H9 (cell line): Measurements from ENCODE around the gene DHH. TPM values are rescaled to one million over a fixed set of nuclear protein-coding genes. Genes with fewer than 3 reads are reported as not detected.

Experiments
- DNase-seq: peaks from one replicate; pipeline ENCODE4 v3.0.0-alpha.2; 2017
- H2AFZ ChIP-seq: one replicate; pipeline ENCODE4 v1.6.1; 2013; ENCODE audit warnings: mild to moderate bottlenecking, low read length, control low read depth, moderate library complexity
- H2AK5ac ChIP-seq: 2 replicates; pipeline ENCODE4 v1.6.1; 2013; ENCODE audit warnings: low read length, control low read depth, mixed read lengths; ENCODE audit not compliant: insufficient read length
- H2BK120ac ChIP-seq: one replicate; pipeline ENCODE4 v1.6.1; 2013; ENCODE audit warnings: low read depth, mild to moderate bottlenecking, low read length, control low read depth, inconsistent platforms; ENCODE audit not compliant: poor library complexity, severe bottlenecking
- H2BK12ac ChIP-seq: 2 replicates; pipeline ENCODE4 v1.6.1; 2013; ENCODE audit warnings: low read length, control low read depth, mixed read lengths, low read depth; ENCODE audit not compliant: insufficient read length
- H2BK15ac ChIP-seq: 2 replicates; pipeline ENCODE4 v1.6.1; 2013; ENCODE audit warnings: low read depth, low read length, control low read depth
- H2BK20ac ChIP-seq: one replicate; pipeline ENCODE4 v1.6.1; 2013; ENCODE audit warnings: low read depth, mild to moderate bottlenecking, low read length, control low read depth, inconsistent platforms; ENCODE audit not compliant: poor library complexity, severe bottlenecking
- H2BK5ac ChIP-seq: 2 replicates; pipeline ENCODE4 v1.6.1; 2013; ENCODE audit warnings: low read length, control low read depth, mixed read lengths; ENCODE audit not compliant: insufficient read length
- H3K14ac ChIP-seq: 2 replicates; pipeline ENCODE4 v1.6.1; 2013; ENCODE audit warnings: low read length, control low read depth; ENCODE audit not compliant: insufficient read depth
- H3K18ac ChIP-seq: 2 replicates; pipeline ENCODE4 v1.6.1; 2013; ENCODE audit warnings: low read depth, mild to moderate bottlenecking, mixed read lengths, low read length, control low read depth; ENCODE audit not compliant: insufficient read length
- H3K23ac ChIP-seq: 2 replicates; pipeline ENCODE4 v1.6.1; 2013; ENCODE audit warnings: low read length, control low read depth, mixed read lengths, low read depth; ENCODE audit not compliant: insufficient read length
- H3K23me2 ChIP-seq: 2 replicates; pipeline ENCODE4 v1.6.1; 2013; ENCODE audit warnings: low read depth, mild to moderate bottlenecking, mixed read lengths, low read length, control low read depth; ENCODE audit not compliant: insufficient read length, poor library complexity, severe bottlenecking
- H3K27ac ChIP-seq: 2 replicates; pipeline ENCODE4 v1.5.1; 2013; ENCODE audit warnings: low read length, control low read depth, mixed read lengths, low read depth; ENCODE audit not compliant: insufficient read length
- H3K27me3 ChIP-seq: 2 replicates; pipeline ENCODE4 v1.6.1; 2013; ENCODE audit warnings: low read length, control low read depth, inconsistent platforms; ENCODE audit not compliant: insufficient read depth
- H3K4ac ChIP-seq: 2 replicates; pipeline ENCODE4 v1.6.1; 2013; ENCODE audit warnings: low read depth, mild to moderate bottlenecking, control low read depth, inconsistent platforms, low read length, moderate library complexity
- H3K4me1 ChIP-seq: 2 replicates; pipeline ENCODE4 v1.6.1; 2013; ENCODE audit warnings: low read length, control low read depth, inconsistent platforms; ENCODE audit not compliant: insufficient read depth
- H3K4me2 ChIP-seq: 2 replicates; pipeline ENCODE4 v1.6.1; 2013; ENCODE audit warnings: low read length, control low read depth, mixed read lengths; ENCODE audit not compliant: insufficient read length, insufficient read depth
- H3K56ac ChIP-seq: 2 replicates; pipeline ENCODE4 v1.6.1; 2013; ENCODE audit warnings: low read depth, mild to moderate bottlenecking, mixed read lengths, low read length, control low read depth; ENCODE audit not compliant: insufficient read length
- H3K79me1 ChIP-seq: 2 replicates; pipeline ENCODE4 v1.6.1; 2013; ENCODE audit warnings: low read depth, mild to moderate bottlenecking, moderate library complexity, low read length, control low read depth, inconsistent platforms; ENCODE audit not compliant: insufficient read depth, poor library complexity, severe bottlenecking
- H3K79me2 ChIP-seq: 2 replicates; pipeline ENCODE4 v1.6.1; 2013; ENCODE audit warnings: low read length, control low read depth, inconsistent platforms; ENCODE audit not compliant: insufficient read depth
- H3K9ac ChIP-seq: 2 replicates; pipeline ENCODE4 v1.6.1; 2013; ENCODE audit warnings: low read length, control low read depth, mixed read lengths; ENCODE audit not compliant: insufficient read length; ENCODE audit errors: extremely low read depth
- H3K9me3 ChIP-seq: one replicate; pipeline ENCODE4 v1.6.1; 2013; ENCODE audit warnings: low read depth, low read length, inconsistent platforms; ENCODE audit not compliant: control insufficient read depth
- H3T11ph ChIP-seq: one replicate; pipeline ENCODE4 v1.6.1; 2013; ENCODE audit warnings: mild to moderate bottlenecking, low read length, control low read depth, inconsistent platforms
- H4K20me1 ChIP-seq: one replicate; pipeline ENCODE4 v1.6.1; 2013; ENCODE audit not compliant: control insufficient read depth, insufficient read length, insufficient read depth
- H4K5ac ChIP-seq: 2 replicates; pipeline ENCODE4 v1.6.1; 2013; ENCODE audit warnings: low read depth, mild to moderate bottlenecking, mixed read lengths, low read length, control low read depth; ENCODE audit not compliant: insufficient read length
- H4K8ac ChIP-seq: replicated peaks from 2 replicates; pipeline ENCODE4 v1.6.1; 2013; ENCODE audit warnings: low read length, control low read depth, mixed read lengths, low read depth; ENCODE audit not compliant: insufficient read length
- H4K91ac ChIP-seq: 2 replicates; pipeline ENCODE4 v1.6.1; 2013; ENCODE audit warnings: low read depth, mild to moderate bottlenecking, moderate library complexity, mixed read lengths, low read length, control low read depth; ENCODE audit not compliant: insufficient read length
- H3K27ac Mint-ChIP-seq, 3 experiments: 2 replicates in 2 of 3; 3 replicates in 1 of 3; pipeline ENCODE4 v1.8.0; 2020 to 2021; ENCODE audit warnings: mixed read lengths in 3 of 3, mild to moderate bottlenecking in 1 of 3, moderate library complexity in 1 of 3
- H3K27me3 Mint-ChIP-seq: 2 replicates; pipeline ENCODE4 v1.8.0; 2021; ENCODE audit warnings: low read depth, mild to moderate bottlenecking, moderate library complexity, mixed read lengths
- H3K36me3 Mint-ChIP-seq, 3 experiments: 2 replicates in 2 of 3; 3 replicates in 1 of 3; pipeline ENCODE4 v1.8.0; 2020 to 2021; ENCODE audit warnings: low read depth in 3 of 3, mixed read lengths in 3 of 3; ENCODE audit not compliant: insufficient read depth in 1 of 3
- H3K4me1 Mint-ChIP-seq, 2 experiments: 2 replicates each; pipeline ENCODE4 v1.8.0; 2020; ENCODE audit warnings: mixed read lengths in 2 of 2
- H3K4me3 Mint-ChIP-seq, 2 experiments: 2 replicates in 1 of 2; 3 replicates in 1 of 2; pipeline ENCODE4 v1.8.0; 2020 to 2021; ENCODE audit warnings: mild to moderate bottlenecking in 2 of 2, mixed read lengths in 2 of 2, moderate library complexity in 1 of 2
- H3K9me3 Mint-ChIP-seq, 2 experiments: 2 replicates in 1 of 2; 3 replicates in 1 of 2; pipeline ENCODE4 v1.8.0; 2020; ENCODE audit warnings: mild to moderate bottlenecking in 2 of 2, mixed read lengths in 2 of 2, moderate library complexity in 1 of 2
- CTCF ChIP-seq: fragments of 200-600 bp; sonication (generic); conservative IDR thresholded peaks from 3 replicates; pipeline ENCODE4 v1.8.0; 2021; ENCODE audit warnings: antibody characterized with exemption, mild to moderate bottlenecking
- WGBS: extraction: QIAGEN DNeasy Blood & Tissue Kit; methylation state at CpG from one replicate; pipeline ENCODE4 v1.1.7; 2013; ENCODE audit warnings: missing lambda C conversion rate, low lambda C conversion rate, mixed read lengths; ENCODE audit not compliant: insufficient read length; ENCODE audit errors: extremely low coverage; 5-methylcytosine and 5-hydroxymethylcytosine counted together
- total RNA-seq: library from RNA; stranded (reverse); gene quantifications from 2 replicates; pipeline ENCODE4 v1.2.1, GENCODE V29; 2021

Gene DHH
- total RNA-seq, 1 experiment from 2014 or later = 0.20 TPM

DNA sequence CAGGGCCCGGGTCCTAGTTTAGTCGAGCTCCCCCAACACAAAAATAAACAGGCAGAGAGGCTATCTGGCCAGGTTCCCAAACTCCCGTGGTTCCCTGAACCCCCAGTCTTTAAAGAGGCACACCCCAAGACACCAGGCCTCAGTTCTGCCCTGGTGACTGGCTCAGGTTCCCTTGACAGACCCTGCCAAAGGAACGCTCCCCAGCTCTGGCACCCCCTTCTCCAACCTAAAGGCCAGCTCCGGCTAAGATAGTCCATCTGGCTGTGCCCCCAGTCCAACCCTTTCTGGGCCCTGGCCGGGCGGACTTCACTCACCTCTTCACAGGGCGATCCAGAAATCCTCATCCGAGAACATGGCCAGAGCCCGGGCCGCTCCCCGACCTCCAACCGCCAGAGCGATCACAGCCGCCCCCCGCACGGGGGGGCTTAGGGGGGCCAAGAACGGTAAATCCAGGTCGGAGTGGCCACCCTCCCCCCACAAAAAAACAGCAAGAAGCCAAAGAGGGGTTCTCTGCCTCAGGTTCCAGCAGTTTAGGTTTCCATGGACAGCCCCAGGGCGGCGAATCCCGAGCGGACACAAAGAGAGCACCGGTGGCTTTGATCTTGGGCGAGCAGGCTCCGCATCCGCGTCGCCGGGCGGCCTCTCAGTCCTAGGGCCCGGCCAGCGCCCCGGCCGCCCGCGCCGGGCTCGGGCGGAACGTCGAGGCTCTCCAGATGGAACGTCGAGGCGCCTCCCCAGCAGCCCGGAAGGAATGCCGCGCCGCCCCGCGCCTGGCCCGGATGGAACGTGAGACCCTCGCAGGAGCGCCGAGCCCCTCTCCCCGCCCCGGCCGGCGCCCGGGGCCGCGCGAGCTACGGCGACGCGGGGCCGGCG is 35.1 kb downstream of the DHH start:
- no peak overlapping the region for H2BK20ac ChIP-seq
- no peak overlapping the region for H3T11ph ChIP-seq
- H4K20me1 ChIP-seq = no peaks in the 10 kb centered on the region
- peaks cover 46% of the 10 kb centered on the region for H3K79me2 ChIP-seq
- H3K18ac ChIP-seq = peak overlapping the region; percentile 40
- H2BK12ac ChIP-seq = no peak overlapping the region
- no peaks in the 10 kb centered on the region for H3K9me3 Mint-ChIP-seq
- H3K9ac ChIP-seq = peak overlapping the region; percentile 93
- peaks cover 14 to 18% (median 14%) of the 10 kb centered on the region in 3 experiments for H3K36me3 Mint-ChIP-seq
- H3K27me3 Mint-ChIP-seq = no peaks in the 10 kb centered on the region
- H3K56ac ChIP-seq = no peak overlapping the region
- H3K4me1 Mint-ChIP-seq = peaks cover 52 to 56% of the 10 kb centered on the region in 2 experiments
- no peak overlapping the region for H2BK5ac ChIP-seq
- H2BK15ac ChIP-seq = no peak overlapping the region
- H3K4me3 Mint-ChIP-seq = peak overlapping the region; percentile 97
- WGBS = no CpG with 5 or more reads among the region's 70 CpGs
- no peaks in the 10 kb centered on the region for H3K9me3 ChIP-seq
- peaks cover 14% of the 10 kb centered on the region for H3K4me1 ChIP-seq
- H2AFZ ChIP-seq = no peak overlapping the region
- H3K4me2 ChIP-seq = peak overlapping the region; percentile 85
- H3K23ac ChIP-seq = no peak overlapping the region
- no peak overlapping the region for H3K27ac ChIP-seq
- no peak overlapping the region for H4K5ac ChIP-seq
- H3K79me1 ChIP-seq = peaks cover 28% of the 10 kb centered on the region
- TF ChIP-seq CTCF = no peak
- H4K8ac ChIP-seq = no peak overlapping the region
- peak overlapping the region; percentile 38 to 95 (median 90); a peak in 6 of 7 replicates for H3K27ac Mint-ChIP-seq
- no peak overlapping the region for H2AK5ac ChIP-seq
- no peak overlapping the region for H3K4ac ChIP-seq
- H3K27me3 ChIP-seq = no peaks in the 10 kb centered on the region
- DNase-seq = no peak
- peak overlapping the region; percentile 97 for H3K14ac ChIP-seq
- no peak overlapping the region for H2BK120ac ChIP-seq
- H4K91ac ChIP-seq = no peak overlapping the region
- peaks cover 24% of the 10 kb centered on the region for H3K23me2 ChIP-seq
